Renal cortex interstitium (tissue), 11 donors: ENCODE data around the gene SUPT5H. TPM values are rescaled to one million over a fixed set of nuclear protein-coding genes. Genes with fewer than 3 reads are reported as not detected.
"Not testable (repeated sequence)": the region's sequence is repeated elsewhere in the genome, so short reads cannot be mapped to it uniquely, and the experiment has no call there.

Experiments
- DNase-seq, 11 donors: peaks; one replicate each; pipeline ENCODE4 v3.0.0-alpha.2; 2013; ENCODE audit warnings: low read depth in 9 of 11, low spot score in 4 of 11; ENCODE audit errors: extremely low read depth in 1 of 11
- polyA plus RNA-seq, 3 donors: library from polyadenylated mRNA; unstranded; fragments of 120-200 nt; gene quantifications; one replicate each; pipeline ENCODE4 v1.2.1, GENCODE V29; 2013; ENCODE audit not compliant: insufficient read length in 3 of 3

The SUPT5H gene
- polyA plus RNA-seq, 3 donors, result 147 to 151 (median 147) TPM

GRCh38 chr19:39435499-39436349 lies 9.7 kb upstream of the SUPT5H start, which contains the start of gene RPS16:
TSS of gene RPS16 (minus strand) at chr19:39435949. CDS start at chr19:39435895, 54 bp downstream.
- peak; percentile 85 to 97 (median 96) for DNase-seq

GRCh38 chr19:39436350-39436716 lies 9.0 kb upstream of the SUPT5H start:
- no peak for DNase-seq

GRCh38 chr19:39438270-39438934 lies 7.0 kb upstream of the SUPT5H start:
- DNase-seq, result no peak

- DNase-seq, result peak in 1 of 11 donors; percentile 26
These were observed 685 bp upstream of the SUPT5H start for GRCh38 chr19:39444598-39445195.

GRCh38 chr19:39446365-39447084 lies 1.1 kb downstream of the SUPT5H start:
- no peak for DNase-seq

GRCh38 chr19:39448271-39448670 lies 2.9 kb downstream of the SUPT5H start:
- DNase-seq, result no peak

GRCh38 chr19:39449116-39449797 lies 3.9 kb downstream of the SUPT5H start:
- DNase-seq, result no peak

GRCh38 chr19:39451257-39451656 lies 5.9 kb downstream of the SUPT5H start:
- DNase-seq, result not testable (repeated sequence)

GRCh38 chr19:39463403-39463802 lies 18.0 kb downstream of the SUPT5H start:
- DNase-seq, result no peak

- no peak for DNase-seq
These were observed 20.8 kb downstream of the SUPT5H start for GRCh38 chr19:39465956-39466747.

GRCh38 chr19:39467941-39468340 lies 22.6 kb downstream of the SUPT5H start:
- DNase-seq, result no peak

- no peak for DNase-seq
These were observed 23.7 kb downstream of the SUPT5H start for GRCh38 chr19:39469036-39469435.

GRCh38 chr19:39469567-39469966 lies 24.2 kb downstream of the SUPT5H start:
- DNase-seq, result no peak

GRCh38 chr19:39470724-39471339 lies 25.4 kb downstream of the SUPT5H start:
- DNase-seq, result no peak

GRCh38 chr19:39471756-39472536 lies 26.6 kb downstream of the SUPT5H start:
- DNase-seq, result no peak

GRCh38 chr19:39472746-39473442 lies 27.5 kb downstream of the SUPT5H start:
- DNase-seq, result no peak
